ENCODE results near the gene ITGAD.

DNA sequence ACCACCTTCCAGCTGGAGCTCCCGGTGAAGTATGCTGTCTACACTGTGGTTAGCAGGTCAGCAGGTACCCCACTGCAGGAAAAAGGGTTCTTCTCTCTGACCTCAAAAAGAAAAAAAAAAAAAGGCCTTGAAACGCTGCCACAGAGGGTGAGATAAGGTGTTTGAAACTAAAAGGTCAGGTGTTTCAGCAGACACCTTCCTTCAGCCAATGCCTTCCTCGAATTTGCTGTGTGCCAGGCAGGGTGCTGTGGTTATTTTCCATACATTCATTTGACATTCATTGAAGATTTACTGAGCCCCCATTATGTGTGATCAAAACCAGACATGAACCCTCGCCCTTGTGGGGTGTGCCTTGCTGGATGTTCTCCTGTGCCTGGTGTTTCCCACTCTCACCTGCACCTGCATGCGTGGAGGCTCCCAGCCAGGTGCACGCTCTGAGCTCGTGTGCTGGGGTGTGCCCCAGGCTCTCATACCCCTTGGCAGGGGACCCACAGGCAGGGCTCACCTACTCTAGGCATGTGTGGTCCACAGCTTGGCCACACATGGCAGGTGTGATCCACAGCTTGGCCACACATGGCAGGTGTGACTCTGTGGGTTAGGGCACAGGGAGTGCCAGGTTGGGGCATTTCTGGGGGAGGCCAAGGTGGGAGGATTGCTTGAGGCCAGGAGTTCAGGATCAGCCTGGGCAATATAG lies 15.8 kb upstream of the ITGAD start:
- TF ChIP-seq RAD21 (conservative IDR thresholded peaks at IDR 0.05 in 1 of 2, IDR thresholded peaks at IDR 0.05 in 1 of 2) = no peak
- TF ChIP-seq CTCF (IDR thresholded peaks at IDR 0.05) = no peak
- no peak for TF ChIP-seq POLR2A (IDR thresholded peaks at IDR 0.05; ENCODE audit: low read length)
- TF ChIP-seq, protein P1, sequence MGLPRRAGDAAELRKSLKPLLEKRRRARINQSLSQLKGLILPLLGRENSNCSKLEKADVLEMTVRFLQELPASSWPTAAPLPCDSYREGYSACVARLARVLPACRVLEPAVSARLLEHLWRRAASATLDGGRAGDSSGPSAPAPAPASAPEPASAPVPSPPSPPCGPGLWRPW (IDR thresholded peaks at IDR 0.05) = no peak
- TF ChIP-seq NR3C1 (IDR thresholded peaks at IDR 0.05) = no peak
